Keratinocyte (primary cell): ENCODE data around the gene MLF1.

Experiments
- CTCF ChIP-seq, 3 experiments: IDR thresholded peaks in 1 of 3; conservative IDR thresholded peaks in 1 of 3; optimal IDR thresholded peaks in 1 of 3; 2 replicates in 2 of 3; 3 replicates in 1 of 3; pipeline versions ENCODE3 to v1.5.1; 2011; ENCODE audit warnings: low read length in 3 of 3, mild to moderate bottlenecking in 3 of 3, moderate library complexity in 2 of 3, control low read depth in 1 of 3, inconsistent platforms in 1 of 3; ENCODE audit not compliant: insufficient read depth in 2 of 3; ENCODE audit errors: extremely low read depth in 1 of 3
- EZH2 ChIP-seq: IDR thresholded peaks from one replicate; pipeline ENCODE4 v1.6.1; 2012; ENCODE audit warnings: inconsistent platforms, mild to moderate bottlenecking, low read length, moderate library complexity

DNA sequence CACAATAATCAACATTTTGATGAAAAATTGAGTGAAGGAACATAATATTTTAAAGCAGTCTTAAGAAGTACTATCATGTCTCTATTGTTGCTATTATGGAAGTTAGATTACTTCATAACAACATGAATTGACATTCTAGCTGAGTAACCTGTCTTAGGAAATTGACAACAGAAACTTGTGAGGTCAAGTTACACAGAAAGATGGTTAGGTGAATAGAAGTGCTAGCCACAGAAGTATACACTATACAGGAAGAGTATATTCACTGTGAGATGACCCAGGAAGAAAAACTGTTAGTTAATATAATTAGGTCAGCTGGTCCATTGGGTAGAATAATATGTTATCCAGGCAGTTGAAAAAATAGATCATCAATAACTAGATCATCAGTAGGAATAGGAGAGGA is 31.2 kb downstream of the MLF1 start:
- TF ChIP-seq CTCF (optimal IDR thresholded peaks at IDR 0.05 in 1 of 3, IDR thresholded peaks at IDR 0.05 in 1 of 3, conservative IDR thresholded peaks at IDR 0.05 in 1 of 3; ENCODE audit: extremely low read depth in 1 of 3, insufficient read depth in 2 of 3, low read length in 3 of 3) (no peak), EZH2 (no peak)
